NCI-H748 (cell line): ENCODE data around the gene SLX9.

Experiments used
- DNase-seq: peaks from one replicate; lab custom pipeline; 2025; ENCODE audit not compliant: unreplicated experiment; lab: John Stamatoyannopoulos, UW

The SLX9 gene

GRCh38 chr21:44987886-44988606, 48.2 kb downstream of the SLX9 start:
- DNase-seq: no peak

GRCh38 chr21:44988607-44989536, 49.0 kb downstream of the SLX9 start:
- DNase-seq: peak; percentile 18

- no peak for DNase-seq
Observed at GRCh38 chr21:44989537-44989886, 49.7 kb downstream of the SLX9 start.

GRCh38 chr21:44989943-44990780, 50.3 kb downstream of the SLX9 start:
- DNase-seq: no peak

GRCh38 chr21:44990921-44991320, 51.1 kb downstream of the SLX9 start:
- no peak for DNase-seq

- DNase-seq: no peak
Observed at GRCh38 chr21:44991538-44992483, 52.0 kb downstream of the SLX9 start.

- no peak for DNase-seq
Observed at GRCh38 chr21:44992608-44993031, 52.8 kb downstream of the SLX9 start.

GRCh38 chr21:44993321-44994046, 53.7 kb downstream of the SLX9 start:
- no peak for DNase-seq

GRCh38 chr21:44994047-44994694, 54.3 kb downstream of the SLX9 start:
- no peak for DNase-seq

GRCh38 chr21:44994695-44995342, 55.0 kb downstream of the SLX9 start:
- DNase-seq: no peak

GRCh38 chr21:44995343-44995941, 55.6 kb downstream of the SLX9 start:
- DNase-seq: no peak

GRCh38 chr21:44996096-44996495, 56.3 kb downstream of the SLX9 start:
- no peak for DNase-seq

- DNase-seq: no peak
Observed at GRCh38 chr21:44996501-44996921, 56.7 kb downstream of the SLX9 start.

- DNase-seq: no peak
Observed at GRCh38 chr21:44996983-44997936, 57.4 kb downstream of the SLX9 start.

GRCh38 chr21:44998086-44998620, 58.3 kb downstream of the SLX9 start:
- DNase-seq: no peak

- DNase-seq: no peak
Observed at GRCh38 chr21:44998621-44999427, 59.0 kb downstream of the SLX9 start.
